WI38 (cell line): Measurements from ENCODE around the gene NBPF3.
"Not testable (repeated sequence)": the region's sequence is repeated elsewhere in the genome, so short reads cannot be mapped to it uniquely, and the experiment has no call there.

Experiments used
- H3K4me3 ChIP-seq: 2 replicates; pipeline ENCODE4 v1.5.1; 2011; ENCODE audit warnings: low read depth, mild to moderate bottlenecking, control low read depth, low read length
- CTCF ChIP-seq: IDR thresholded peaks from 2 replicates; pipeline ENCODE4 v1.5.1; 2012; ENCODE audit warnings: low read depth, mild to moderate bottlenecking, control low read depth, low read length

Gene NBPF3

GRCh38 chr1:21437341-21437640, 2.6 kb upstream of the NBPF3 start:
- H3K4me3 ChIP-seq = no peak overlapping the region
- no peak for TF ChIP-seq CTCF

- H3K4me3 ChIP-seq = not testable (repeated sequence)
Observed at GRCh38 chr1:21438646-21439312, 1.2 kb upstream of the NBPF3 start.

GRCh38 chr1:21439345-21439720, 604 bp upstream of the NBPF3 start:
- H3K4me3 ChIP-seq = peak overlapping the region; percentile 79
- TF ChIP-seq CTCF = no peak

GRCh38 chr1:21440630-21441125, 741 bp downstream of the NBPF3 start:
- H3K4me3 ChIP-seq = peak overlapping the region; percentile 79

GRCh38 chr1:21446647-21447046, 6.7 kb downstream of the NBPF3 start:
- H3K4me3 ChIP-seq = not testable (repeated sequence)

GRCh38 chr1:21447311-21447710, 7.4 kb downstream of the NBPF3 start:
- TF ChIP-seq CTCF = no peak
- H3K4me3 ChIP-seq = no peak overlapping the region

- no peak overlapping the region for H3K4me3 ChIP-seq
- TF ChIP-seq CTCF = no peak
Observed at GRCh38 chr1:21449906-21450305, 10.0 kb downstream of the NBPF3 start.

GRCh38 chr1:21451212-21451611, 11.3 kb downstream of the NBPF3 start:
- no peak overlapping the region for H3K4me3 ChIP-seq
- no peak for TF ChIP-seq CTCF

GRCh38 chr1:21451981-21452411, 12.1 kb downstream of the NBPF3 start:
- no peak for TF ChIP-seq CTCF
- no peak overlapping the region for H3K4me3 ChIP-seq

- not testable (repeated sequence) for H3K4me3 ChIP-seq
Observed at GRCh38 chr1:21453964-21454614, 14.2 kb downstream of the NBPF3 start.

GRCh38 chr1:21454904-21455303, 15.0 kb downstream of the NBPF3 start:
- not testable (repeated sequence) for H3K4me3 ChIP-seq
